ENCODE data around the gene R3HDM2.
A peak's percentile ranks its signal among the peaks of the same experiment; 100 is the strongest.

Gene R3HDM2

DNA sequence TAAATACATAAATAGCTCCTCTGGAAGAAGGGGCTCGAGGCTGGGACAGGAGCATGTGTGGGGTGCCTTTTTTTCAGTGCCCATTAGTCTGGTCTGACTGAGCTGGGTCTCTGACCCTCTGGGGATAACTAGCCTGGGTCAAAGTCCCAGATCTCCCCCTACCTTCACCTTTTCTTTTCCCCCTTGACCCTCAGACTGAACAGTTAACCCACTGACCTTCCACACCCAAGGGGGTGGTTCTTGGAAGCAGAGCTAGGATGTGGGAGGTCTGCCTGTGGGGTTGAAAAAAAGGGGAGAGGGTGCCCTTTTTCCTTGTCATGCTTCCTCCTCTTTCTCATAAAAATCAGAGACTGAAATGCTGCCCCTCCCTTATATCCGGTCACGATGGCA is 27.8 kb upstream of the R3HDM2 start:
- Histone ChIP-seq H3K4me1 (ENCODE audit: insufficient read depth, low read length) (peaks cover 47% of the 10 kb centered on the region), H4K20me1 (ENCODE audit: insufficient read depth, low read length) (no peaks in the 10 kb centered on the region), H3K9ac (ENCODE audit: low read depth, low read length) (peak overlapping the region; percentile 56), H3K36me3 (ENCODE audit: insufficient read depth, low read length) (no peaks in the 10 kb centered on the region), H2AFZ (ENCODE audit: low read depth, low read length) (peak overlapping the region; percentile 94), H3K27me3 (ENCODE audit: insufficient read depth, low read length, poor library complexity) (peaks cover 7% of the 10 kb centered on the region), H3K79me2 (ENCODE audit: insufficient read depth, low read length) (no peaks in the 10 kb centered on the region), H3K4me3 (ENCODE audit: low read depth in 1 of 2, low read length in 2 of 2) (peak overlapping the region; percentile 5 to 70; a peak in 3 of 4 replicates), H3K4me2 (ENCODE audit: insufficient read depth, low read length) (peak overlapping the region; percentile 96), H3K27ac (ENCODE audit: low read length) (peak overlapping the region; percentile 90), H3K9me3 (ENCODE audit: insufficient read depth, low read length, severe bottlenecking) (no peaks in the 10 kb centered on the region)
- DNase-seq (no peak), ATAC-seq (ENCODE audit: insufficient read depth, low read depth) (no peak)
- TF ChIP-seq EZH2 (IDR thresholded peaks at IDR 0.05; ENCODE audit: borderline replicate concordance, low read depth, low read length, severe bottlenecking) = no peak
- TF ChIP-seq, protein P1, sequence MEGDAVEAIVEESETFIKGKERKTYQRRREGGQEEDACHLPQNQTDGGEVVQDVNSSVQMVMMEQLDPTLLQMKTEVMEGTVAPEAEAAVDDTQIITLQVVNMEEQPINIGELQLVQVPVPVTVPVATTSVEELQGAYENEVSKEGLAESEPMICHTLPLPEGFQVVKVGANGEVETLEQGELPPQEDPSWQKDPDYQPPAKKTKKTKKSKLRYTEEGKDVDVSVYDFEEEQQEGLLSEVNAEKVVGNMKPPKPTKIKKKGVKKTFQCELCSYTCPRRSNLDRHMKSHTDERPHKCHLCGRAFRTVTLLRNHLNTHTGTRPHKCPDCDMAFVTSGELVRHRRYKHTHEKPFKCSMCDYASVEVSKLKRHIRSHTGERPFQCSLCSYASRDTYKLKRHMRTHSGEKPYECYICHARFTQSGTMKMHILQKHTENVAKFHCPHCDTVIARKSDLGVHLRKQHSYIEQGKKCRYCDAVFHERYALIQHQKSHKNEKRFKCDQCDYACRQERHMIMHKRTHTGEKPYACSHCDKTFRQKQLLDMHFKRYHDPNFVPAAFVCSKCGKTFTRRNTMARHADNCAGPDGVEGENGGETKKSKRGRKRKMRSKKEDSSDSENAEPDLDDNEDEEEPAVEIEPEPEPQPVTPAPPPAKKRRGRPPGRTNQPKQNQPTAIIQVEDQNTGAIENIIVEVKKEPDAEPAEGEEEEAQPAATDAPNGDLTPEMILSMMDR (IDR thresholded peaks at IDR 0.05; ENCODE audit: borderline replicate concordance, extremely low read depth, low read length, poor library complexity, severe bottlenecking) = no peak

DNA sequence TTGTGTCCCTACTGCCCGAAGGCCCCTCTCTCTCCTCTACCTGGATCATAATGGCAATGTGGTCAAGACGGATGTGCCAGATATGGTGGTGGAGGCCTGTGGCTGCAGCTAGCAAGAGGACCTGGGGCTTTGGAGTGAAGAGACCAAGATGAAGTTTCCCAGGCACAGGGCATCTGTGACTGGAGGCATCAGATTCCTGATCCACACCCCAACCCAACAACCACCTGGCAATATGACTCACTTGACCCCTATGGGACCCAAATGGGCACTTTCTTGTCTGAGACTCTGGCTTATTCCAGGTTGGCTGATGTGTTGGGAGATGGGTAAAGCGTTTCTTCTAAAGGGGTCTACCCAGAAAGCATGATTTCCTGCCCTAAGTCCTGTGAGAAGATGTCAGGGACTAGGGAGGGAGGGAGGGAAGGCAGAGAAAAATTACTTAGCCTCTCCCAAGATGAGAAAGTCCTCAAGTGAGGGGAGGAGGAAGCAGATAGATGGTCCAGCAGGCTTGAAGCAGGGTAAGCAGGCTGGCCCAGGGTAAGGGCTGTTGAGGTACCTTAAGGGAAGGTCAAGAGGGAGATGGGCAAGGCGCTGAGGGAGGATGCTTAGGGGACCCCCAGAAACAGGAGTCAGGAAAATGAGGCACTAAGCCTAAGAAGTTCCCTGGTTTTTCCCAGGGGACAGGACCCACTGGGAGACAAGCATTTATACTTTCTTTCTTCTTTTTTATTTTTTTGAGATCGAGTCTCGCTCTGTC is 26.1 kb upstream of the R3HDM2 start:
- Histone ChIP-seq H4K20me1 (ENCODE audit: insufficient read depth, low read length) (no peaks in the 10 kb centered on the region), H3K4me2 (ENCODE audit: insufficient read depth, low read length) (no peak overlapping the region), H3K4me1 (ENCODE audit: insufficient read depth, low read length) (peaks cover 35% of the 10 kb centered on the region), H3K36me3 (ENCODE audit: insufficient read depth, low read length) (no peaks in the 10 kb centered on the region), H3K27me3 (ENCODE audit: insufficient read depth, low read length, poor library complexity) (peaks cover 7% of the 10 kb centered on the region), H3K9me3 (ENCODE audit: insufficient read depth, low read length, severe bottlenecking) (no peaks in the 10 kb centered on the region), H2AFZ (ENCODE audit: low read depth, low read length) (no peak overlapping the region), H3K9ac (ENCODE audit: low read depth, low read length) (no peak overlapping the region), H3K79me2 (ENCODE audit: insufficient read depth, low read length) (no peaks in the 10 kb centered on the region), H3K27ac (ENCODE audit: low read length) (no peak overlapping the region), H3K4me3 (ENCODE audit: low read depth in 1 of 2, low read length in 2 of 2) (no peak overlapping the region)
- TF ChIP-seq EZH2 (IDR thresholded peaks at IDR 0.05; ENCODE audit: borderline replicate concordance, low read depth, low read length, severe bottlenecking) = no peak
- TF ChIP-seq, protein P1 (IDR thresholded peaks at IDR 0.05; ENCODE audit: borderline replicate concordance, extremely low read depth, low read length, poor library complexity, severe bottlenecking) = no peak
- DNase-seq = no peak
- ATAC-seq (ENCODE audit: insufficient read depth, low read depth) = no peak

DNA sequence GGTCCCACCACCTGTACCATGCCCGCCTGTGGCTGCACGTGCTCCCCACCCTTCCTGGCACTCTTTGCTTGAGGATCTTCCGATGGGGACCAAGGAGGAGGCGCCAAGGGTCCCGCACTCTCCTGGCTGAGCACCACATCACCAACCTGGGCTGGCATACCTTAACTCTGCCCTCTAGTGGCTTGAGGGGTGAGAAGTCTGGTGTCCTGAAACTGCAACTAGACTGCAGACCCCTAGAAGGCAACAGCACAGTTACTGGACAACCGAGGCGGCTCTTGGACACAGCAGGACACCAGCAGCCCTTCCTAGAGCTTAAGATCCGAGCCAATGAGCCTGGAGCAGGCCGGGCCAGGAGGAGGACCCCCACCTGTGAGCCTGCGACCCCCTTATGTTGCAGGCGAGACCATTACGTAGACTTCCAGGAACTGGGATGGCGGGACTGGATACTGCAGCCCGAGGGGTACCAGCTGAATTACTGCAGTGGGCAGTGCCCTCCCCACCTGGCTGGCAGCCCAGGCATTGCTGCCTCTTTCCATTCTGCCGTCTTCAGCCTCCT is 25.4 kb upstream of the R3HDM2 start:
- H4K20me1 ChIP-seq (ENCODE audit: insufficient read depth, low read length) = no peaks in the 10 kb centered on the region
- no peak for TF ChIP-seq EZH2 (IDR thresholded peaks at IDR 0.05; ENCODE audit: borderline replicate concordance, low read depth, low read length, severe bottlenecking)
- TF ChIP-seq, protein P1 (IDR thresholded peaks at IDR 0.05; ENCODE audit: borderline replicate concordance, extremely low read depth, low read length, poor library complexity, severe bottlenecking) = peak; percentile 83
- peaks cover 29% of the 10 kb centered on the region for H3K4me1 ChIP-seq (ENCODE audit: insufficient read depth, low read length)
- no peak overlapping the region for H3K27ac ChIP-seq (ENCODE audit: low read length)
- no peak overlapping the region for H3K4me2 ChIP-seq (ENCODE audit: insufficient read depth, low read length)
- peak; percentile 66 for DNase-seq
- H3K4me3 ChIP-seq (ENCODE audit: low read depth in 1 of 2, low read length in 2 of 2) = no peak overlapping the region
- H3K79me2 ChIP-seq (ENCODE audit: insufficient read depth, low read length) = no peaks in the 10 kb centered on the region
- H3K27me3 ChIP-seq (ENCODE audit: insufficient read depth, low read length, poor library complexity) = peaks cover 7% of the 10 kb centered on the region
- H2AFZ ChIP-seq (ENCODE audit: low read depth, low read length) = peak overlapping the region; percentile 63; the same call in 1 of the 2 replicates
- H3K9me3 ChIP-seq (ENCODE audit: insufficient read depth, low read length, severe bottlenecking) = no peaks in the 10 kb centered on the region
- no peak overlapping the region for H3K9ac ChIP-seq (ENCODE audit: low read depth, low read length)
- peak; percentile 37 for ATAC-seq (ENCODE audit: insufficient read depth, low read depth)
- no peaks in the 10 kb centered on the region for H3K36me3 ChIP-seq (ENCODE audit: insufficient read depth, low read length)
